Esophagus muscularis mucosa (tissue), 4 donors: Measurements from ENCODE around the gene RALY.
A peak's percentile ranks its signal among the peaks of the same experiment; 100 is the strongest.

Experiments
- CTCF ChIP-seq, 3 experiments: fragments of 200-600 bp in 2 of 3; fragments of 450-650 bp in 1 of 3; sonication (generic) in 2 of 3; IDR thresholded peaks; one replicate each; pipeline ENCODE4 v1.5.1; 2017 to 2019; ENCODE audit warnings: antibody characterized with exemption in 3 of 3, mild to moderate bottlenecking in 2 of 3, moderate library complexity in 1 of 3
- EP300 ChIP-seq: sonication (generic); formaldehyde crosslinking; IDR thresholded peaks from one replicate; pipeline ENCODE4 v1.6.1; 2017; ENCODE audit warnings: antibody characterized with exemption
- POLR2A ChIP-seq: fragments of 450-650 bp; IDR thresholded peaks from one replicate; pipeline ENCODE4 v1.6.1; 2017; ENCODE audit warnings: antibody characterized with exemption, moderate library complexity, mild to moderate bottlenecking, low read depth
- POLR2AphosphoS5 ChIP-seq, 2 donors: sonication (generic); formaldehyde crosslinking; IDR thresholded peaks; one replicate each; pipeline ENCODE4 v1.6.1; 2017; ENCODE audit warnings: antibody characterized with exemption in 2 of 2

DNA sequence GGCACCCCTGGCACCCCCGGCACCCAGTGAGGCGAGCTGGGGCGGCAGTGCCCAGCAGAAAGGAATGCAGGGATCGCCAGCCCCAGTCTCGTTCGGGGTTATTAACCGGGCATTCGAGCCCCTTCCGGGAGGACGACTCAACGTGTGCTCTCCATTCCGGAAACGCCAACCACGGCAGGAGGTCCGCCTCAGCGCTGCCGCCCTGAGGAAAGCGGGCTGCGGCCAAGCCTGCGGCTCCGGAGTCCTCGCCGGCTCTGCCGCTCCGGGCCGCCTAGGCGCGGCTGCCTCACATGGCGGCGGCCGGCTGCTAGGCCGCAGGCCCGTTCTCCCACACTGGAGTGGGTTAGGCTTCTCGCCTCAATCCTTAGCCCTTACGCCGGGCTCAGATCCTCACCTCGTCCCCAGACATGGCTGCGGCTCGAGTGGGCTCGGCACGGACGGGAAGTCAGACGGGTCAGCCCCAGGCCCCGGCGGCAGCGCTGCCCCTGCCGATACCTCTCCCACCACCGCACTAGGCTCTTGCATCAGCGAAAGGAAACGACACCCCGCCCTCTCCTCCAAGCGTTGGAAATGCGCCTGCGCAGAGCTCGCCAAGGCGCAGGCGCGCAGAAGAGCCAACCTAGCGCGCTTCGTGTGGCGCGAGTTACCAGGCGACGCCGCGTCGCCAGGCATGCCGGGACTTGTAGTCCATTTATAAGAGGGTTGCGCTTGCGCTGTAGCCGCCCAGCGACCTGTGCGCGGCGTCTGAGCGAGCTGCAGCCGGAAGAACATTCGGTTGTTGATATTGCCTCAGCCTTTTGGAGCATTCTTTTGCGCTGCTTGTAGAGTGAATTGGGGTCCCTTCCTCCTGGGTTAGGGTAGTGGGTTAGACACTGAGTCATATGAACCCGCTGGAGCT is 118.2 kb downstream of the RALY start, which contains the start of gene EIF2S2:
- TF ChIP-seq CTCF (IDR thresholded peaks at IDR 0.05) (peak in 1 of 3 experiments; percentile 16), EP300 (no peak), POLR2A (peak; percentile 94), POLR2AphosphoS5 (IDR thresholded peaks at IDR 0.05) (peak; percentile 99)
